BJ (cell line): ENCODE measurements around the gene USP17L20. TPM values are rescaled to one million over a fixed set of nuclear protein-coding genes. Genes with fewer than 3 reads are reported as not detected.
"Not testable (repeated sequence)": the region's sequence is repeated elsewhere in the genome, so short reads cannot be mapped to it uniquely, and the experiment has no call there.

ENCODE experiments used
- CTCF ChIA-PET: fragments of 350-600 bp; formaldehyde crosslinking; extraction: SDS; loops from one replicate; lab custom pipeline; 2021; ENCODE audit warnings: antibody characterized with exemption, inconsistent platforms; lab: Yijun Ruan, JAX
- POLR2A ChIA-PET: fragments of 300-600 bp; sonication (Branson Sonifier 250); formaldehyde crosslinking; extraction: SDS; loops from one replicate; lab custom pipeline; 2021; ENCODE audit warnings: antibody characterized with exemption; lab: Charles Lee
- DNase-seq: peaks from one replicate; pipeline ENCODE4 v3.0.0-alpha.2; 2011; ENCODE audit warnings: low read depth
- H3K27me3 ChIP-seq: 2 replicates; pipeline ENCODE4 v1.6.0; 2011; ENCODE audit warnings: low read length; ENCODE audit not compliant: control insufficient read depth, insufficient read depth
- H3K36me3 ChIP-seq: 2 replicates; pipeline ENCODE4 v1.5.1; 2011; ENCODE audit warnings: low read length; ENCODE audit not compliant: control insufficient read depth, insufficient read depth
- H3K4me3 ChIP-seq: 2 replicates; pipeline ENCODE4 v1.5.1; 2011; ENCODE audit warnings: low read depth, mild to moderate bottlenecking, control low read depth, low read length
- polyA plus RNA-seq: library from polyadenylated mRNA; depleted of rRNA; stranded (reverse); fragments of >200 nt; gene quantifications from 2 replicates; pipeline ENCODE4 v1.2.3, GENCODE V29; 2011; rRNA removed

The USP17L20 gene
- polyA plus RNA-seq, 1 experiment: not detected

GRCh38 chr4:9262572-9262971 is 4.6 kb downstream of the USP17L20 start, which contains the start of gene USP17L21:
TSS of gene USP17L21 (plus strand) at chr4:9262872. CDS start at chr4:9262872, 0 bp downstream.
- H3K27me3 ChIP-seq, DNase-seq, H3K4me3 ChIP-seq, CTCF ChIA-PET, POLR2A ChIA-PET, H3K36me3 ChIP-seq: not testable (repeated sequence)

GRCh38 chr4:9267319-9267718 is 9.4 kb downstream of the USP17L20 start, which contains the start of gene USP17L22:
TSS of gene USP17L22 (plus strand) at chr4:9267619. CDS start at chr4:9267619, 0 bp downstream.
- H3K27me3 ChIP-seq, POLR2A ChIA-PET, DNase-seq, H3K4me3 ChIP-seq, H3K36me3 ChIP-seq, CTCF ChIA-PET: not testable (repeated sequence)

- POLR2A ChIA-PET, H3K36me3 ChIP-seq, CTCF ChIA-PET, H3K27me3 ChIP-seq, DNase-seq, H3K4me3 ChIP-seq: not testable (repeated sequence)
These were observed 13.8 kb downstream of the USP17L20 start for GRCh38 chr4:9271719-9272118.

Other genes with a start within 250 kb of the USP17L20 start
- not detected in 2 replicates for gene FAM90A26, start 87.7 kb upstream of the USP17L20 start, polyA plus RNA-seq
- gene USP17L10, start 47.5 kb upstream of the USP17L20 start, polyA plus RNA-seq: not detected in 2 replicates
- not detected in 2 replicates for gene USP17L11, start 42.7 kb upstream of the USP17L20 start, polyA plus RNA-seq
- gene USP17L12, start 38.0 kb upstream of the USP17L20 start, polyA plus RNA-seq: not detected in 2 replicates
- gene USP17L13, start 33.2 kb upstream of the USP17L20 start, polyA plus RNA-seq: not detected in 2 replicates
- gene USP17L15, start 23.7 kb upstream of the USP17L20 start, polyA plus RNA-seq: not detected in 2 replicates
- gene USP17L17, start 14.2 kb upstream of the USP17L20 start, polyA plus RNA-seq: not detected in 2 replicates
- gene USP17L18, start 9.5 kb upstream of the USP17L20 start, polyA plus RNA-seq: not detected in 2 replicates
- not detected in 2 replicates for gene USP17L19, start 4.7 kb upstream of the USP17L20 start, polyA plus RNA-seq
- gene USP17L21, start 4.7 kb downstream of the USP17L20 start, polyA plus RNA-seq: not detected in 2 replicates
- not detected in 2 replicates for gene USP17L22, start 9.5 kb downstream of the USP17L20 start, polyA plus RNA-seq
- not detected in 2 replicates for gene USP17L24, start 67.0 kb downstream of the USP17L20 start, polyA plus RNA-seq
- not detected in 2 replicates for gene USP17L25, start 71.8 kb downstream of the USP17L20 start, polyA plus RNA-seq
- not detected in 2 replicates for gene USP17L26, start 76.5 kb downstream of the USP17L20 start, polyA plus RNA-seq
- gene USP17L5, start 81.3 kb downstream of the USP17L20 start, polyA plus RNA-seq: not detected in 2 replicates
- not detected in 2 replicates for gene USP17L27, start 86.0 kb downstream of the USP17L20 start, polyA plus RNA-seq
- not detected in 2 replicates for gene USP17L28, start 90.8 kb downstream of the USP17L20 start, polyA plus RNA-seq
- not detected in 2 replicates for gene USP17L29, start 95.5 kb downstream of the USP17L20 start, polyA plus RNA-seq
- not detected in 2 replicates for gene USP17L30, start 105.0 kb downstream of the USP17L20 start, polyA plus RNA-seq
- gene DEFB131A, start 186.3 kb downstream of the USP17L20 start, polyA plus RNA-seq: not detected in 2 replicates